ENCODE measurements around the gene ZNF738. TPM values are rescaled to one million over a fixed set of nuclear protein-coding genes. Genes with fewer than 3 reads are reported as not detected.
A peak's percentile ranks its signal among the peaks of the same experiment; 100 is the strongest.

Gene ZNF738
- total RNA-seq, 1 experiment from 2014 or later, result 6.0 TPM

DNA sequence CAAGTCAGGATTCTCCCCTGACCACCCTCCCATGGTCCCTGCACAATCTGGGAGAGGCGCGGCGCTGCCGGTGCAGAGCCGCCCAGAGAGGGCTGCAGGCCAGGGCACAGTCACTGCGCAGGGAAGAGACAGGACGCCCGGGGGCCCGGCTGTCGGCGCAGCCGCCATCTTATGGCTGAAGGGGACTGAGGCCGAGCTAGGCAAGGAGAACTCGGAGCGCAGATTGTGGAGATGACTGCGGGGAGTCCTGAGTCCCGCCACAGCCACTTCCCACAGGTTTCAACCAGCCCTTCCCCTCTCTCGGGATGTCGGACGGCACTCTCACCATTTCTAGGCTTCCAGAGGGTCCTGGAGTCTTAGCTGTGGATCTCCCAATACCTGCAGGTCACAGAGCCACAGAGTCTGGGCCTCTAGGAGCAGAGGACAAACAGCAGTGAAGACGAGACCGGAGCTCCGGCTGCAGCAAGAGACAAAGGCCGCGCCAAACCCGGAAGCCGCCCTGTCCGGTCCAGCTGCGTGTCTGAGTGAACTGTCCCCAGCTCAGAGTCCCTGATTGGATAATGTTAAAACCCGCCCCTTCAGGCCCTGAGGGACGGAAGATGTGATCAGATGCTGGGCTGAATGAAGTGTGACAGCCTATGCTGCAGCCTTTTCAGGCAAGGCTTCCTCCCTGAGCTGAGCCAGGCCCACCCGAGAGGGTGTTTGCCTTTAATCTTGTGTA lies 29.8 kb upstream of the ZNF738 start, which contains the start of gene ZNF708:
ZNF708 (minus strand) TSS at position 526 of the 721 bp plus-strand sequence; CDS start at position 328, 198 bp downstream.
- POLR2A ChIA-PET, result interaction anchor here (0.8 to 1.7 kb wide), 7 partner anchors 11 to 439 kb away, joined by 3 to 8 read pairs (median 4); partner anchors contain the start of genes ZNF100, ZNF430 and ZNF738
- peak; percentile 99 for ATAC-seq
- TF ChIP-seq, protein P1, sequence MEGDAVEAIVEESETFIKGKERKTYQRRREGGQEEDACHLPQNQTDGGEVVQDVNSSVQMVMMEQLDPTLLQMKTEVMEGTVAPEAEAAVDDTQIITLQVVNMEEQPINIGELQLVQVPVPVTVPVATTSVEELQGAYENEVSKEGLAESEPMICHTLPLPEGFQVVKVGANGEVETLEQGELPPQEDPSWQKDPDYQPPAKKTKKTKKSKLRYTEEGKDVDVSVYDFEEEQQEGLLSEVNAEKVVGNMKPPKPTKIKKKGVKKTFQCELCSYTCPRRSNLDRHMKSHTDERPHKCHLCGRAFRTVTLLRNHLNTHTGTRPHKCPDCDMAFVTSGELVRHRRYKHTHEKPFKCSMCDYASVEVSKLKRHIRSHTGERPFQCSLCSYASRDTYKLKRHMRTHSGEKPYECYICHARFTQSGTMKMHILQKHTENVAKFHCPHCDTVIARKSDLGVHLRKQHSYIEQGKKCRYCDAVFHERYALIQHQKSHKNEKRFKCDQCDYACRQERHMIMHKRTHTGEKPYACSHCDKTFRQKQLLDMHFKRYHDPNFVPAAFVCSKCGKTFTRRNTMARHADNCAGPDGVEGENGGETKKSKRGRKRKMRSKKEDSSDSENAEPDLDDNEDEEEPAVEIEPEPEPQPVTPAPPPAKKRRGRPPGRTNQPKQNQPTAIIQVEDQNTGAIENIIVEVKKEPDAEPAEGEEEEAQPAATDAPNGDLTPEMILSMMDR (IDR thresholded peaks at IDR 0.05 in 2 of 3, conservative IDR thresholded peaks at IDR 0.05 in 1 of 3; ENCODE audit: borderline replicate concordance in 1 of 3, insufficient read depth in 1 of 3, low read depth in 2 of 3, low read length in 2 of 3), result no peak
- TF ChIP-seq ZNF274 (IDR thresholded peaks at IDR 0.05; ENCODE audit: low read depth, low read length), result no peak
- TF ChIP-seq, protein P2, sequence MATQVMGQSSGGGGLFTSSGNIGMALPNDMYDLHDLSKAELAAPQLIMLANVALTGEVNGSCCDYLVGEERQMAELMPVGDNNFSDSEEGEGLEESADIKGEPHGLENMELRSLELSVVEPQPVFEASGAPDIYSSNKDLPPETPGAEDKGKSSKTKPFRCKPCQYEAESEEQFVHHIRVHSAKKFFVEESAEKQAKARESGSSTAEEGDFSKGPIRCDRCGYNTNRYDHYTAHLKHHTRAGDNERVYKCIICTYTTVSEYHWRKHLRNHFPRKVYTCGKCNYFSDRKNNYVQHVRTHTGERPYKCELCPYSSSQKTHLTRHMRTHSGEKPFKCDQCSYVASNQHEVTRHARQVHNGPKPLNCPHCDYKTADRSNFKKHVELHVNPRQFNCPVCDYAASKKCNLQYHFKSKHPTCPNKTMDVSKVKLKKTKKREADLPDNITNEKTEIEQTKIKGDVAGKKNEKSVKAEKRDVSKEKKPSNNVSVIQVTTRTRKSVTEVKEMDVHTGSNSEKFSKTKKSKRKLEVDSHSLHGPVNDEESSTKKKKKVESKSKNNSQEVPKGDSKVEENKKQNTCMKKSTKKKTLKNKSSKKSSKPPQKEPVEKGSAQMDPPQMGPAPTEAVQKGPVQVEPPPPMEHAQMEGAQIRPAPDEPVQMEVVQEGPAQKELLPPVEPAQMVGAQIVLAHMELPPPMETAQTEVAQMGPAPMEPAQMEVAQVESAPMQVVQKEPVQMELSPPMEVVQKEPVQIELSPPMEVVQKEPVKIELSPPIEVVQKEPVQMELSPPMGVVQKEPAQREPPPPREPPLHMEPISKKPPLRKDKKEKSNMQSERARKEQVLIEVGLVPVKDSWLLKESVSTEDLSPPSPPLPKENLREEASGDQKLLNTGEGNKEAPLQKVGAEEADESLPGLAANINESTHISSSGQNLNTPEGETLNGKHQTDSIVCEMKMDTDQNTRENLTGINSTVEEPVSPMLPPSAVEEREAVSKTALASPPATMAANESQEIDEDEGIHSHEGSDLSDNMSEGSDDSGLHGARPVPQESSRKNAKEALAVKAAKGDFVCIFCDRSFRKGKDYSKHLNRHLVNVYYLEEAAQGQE (IDR thresholded peaks at IDR 0.05; ENCODE audit: low read depth), result no peak
- TF ChIP-seq, protein P3, sequence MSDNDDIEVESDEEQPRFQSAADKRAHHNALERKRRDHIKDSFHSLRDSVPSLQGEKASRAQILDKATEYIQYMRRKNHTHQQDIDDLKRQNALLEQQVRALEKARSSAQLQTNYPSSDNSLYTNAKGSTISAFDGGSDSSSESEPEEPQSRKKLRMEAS (IDR thresholded peaks at IDR 0.05), result no peak
- TF ChIP-seq JUND (IDR thresholded peaks at IDR 0.05), result no peak
- TF ChIP-seq, protein P4, sequence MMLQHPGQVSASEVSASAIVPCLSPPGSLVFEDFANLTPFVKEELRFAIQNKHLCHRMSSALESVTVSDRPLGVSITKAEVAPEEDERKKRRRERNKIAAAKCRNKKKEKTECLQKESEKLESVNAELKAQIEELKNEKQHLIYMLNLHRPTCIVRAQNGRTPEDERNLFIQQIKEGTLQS (IDR thresholded peaks at IDR 0.05), result no peak
- peak; percentile 17; the same call in 1 of the 2 replicates for TF ChIP-seq SRF (IDR thresholded peaks at IDR 0.05; ENCODE audit: low read depth)
- TF ChIP-seq RAD21 (IDR thresholded peaks at IDR 0.05; ENCODE audit: low read depth), result no peak
- no peak for TF ChIP-seq EGR1 (IDR thresholded peaks at IDR 0.05; ENCODE audit: low read depth)
- TF ChIP-seq FOSL1 (IDR thresholded peaks at IDR 0.05; ENCODE audit: low read depth), result no peak
- TF ChIP-seq CEBPB (IDR thresholded peaks at IDR 0.05; ENCODE audit: low read depth), result no peak
- peak; percentile 26; the same call in 1 of the 2 replicates for TF ChIP-seq SIN3A (IDR thresholded peaks at IDR 0.05; ENCODE audit: low read depth)
- TF ChIP-seq SP1 (IDR thresholded peaks at IDR 0.05; ENCODE audit: low read depth), result no peak
- peak; percentile 87 for TF ChIP-seq ELF1 (IDR thresholded peaks at IDR 0.05; ENCODE audit: borderline replicate concordance, low read depth)
- TF ChIP-seq YY1 (IDR thresholded peaks at IDR 0.05; ENCODE audit: extremely low read depth, insufficient replicate concordance, low read depth, low read length), result peak; percentile 20
- peak; percentile 81 for TF ChIP-seq POLR2A (IDR thresholded peaks at IDR 0.05; ENCODE audit: borderline replicate concordance, extremely low read depth, insufficient read depth, insufficient read length)
- TF ChIP-seq CBX3 (IDR thresholded peaks at IDR 0.05; ENCODE audit: low read depth), result no peak
- TF ChIP-seq POLR2AphosphoS5 (IDR thresholded peaks at IDR 0.05; ENCODE audit: low read depth, low read length), result peak; percentile 79
- TF ChIP-seq EZH2 (IDR thresholded peaks at IDR 0.05), result no peak
- TF ChIP-seq ZFX (IDR thresholded peaks at IDR 0.05), result peak; percentile 72
- TF ChIP-seq EZH2phosphoT487 (IDR thresholded peaks at IDR 0.05; ENCODE audit: borderline replicate concordance), result no peak

More for the DNA sequence above, 29.8 kb upstream of the ZNF738 start, which contains the start of gene ZNF708:
- Histone ChIP-seq H3K9me3 (ENCODE audit: control insufficient read depth in 1 of 2, insufficient read depth in 1 of 2, low read depth in 1 of 2, low read length in 2 of 2) (peaks cover 0 to 4% of the 10 kb centered on the region in 2 experiments; a peak in 2 of 4 replicates), H3K4me2 (ENCODE audit: low read length) (peak within 1 kb of the TSS; percentile 73), H3K27ac (ENCODE audit: low read depth, low read length) (peak within 1 kb of the TSS; percentile 65), H3K4me3 (replicated peaks in 1 of 2; ENCODE audit: low read depth in 1 of 2, low read length in 2 of 2) (peak within 1 kb of the TSS; percentile 72 to 76), H3K9me2 (ENCODE audit: insufficient read depth) (no peaks in the 10 kb centered on the region), H3K79me2 (ENCODE audit: insufficient read depth, low read length) (peaks cover 26% of the 10 kb centered on the region), H2AFZ (ENCODE audit: low read depth, low read length, poor library complexity, severe bottlenecking) (peak within 1 kb of the TSS; percentile 58), H4K20me1 (ENCODE audit: insufficient read depth) (no peaks in the 10 kb centered on the region), H3K9ac (ENCODE audit: low read length) (peak within 1 kb of the TSS; percentile 75), H3K27me3 (ENCODE audit: insufficient read depth, low read length) (no peaks in the 10 kb centered on the region), H3K4me1 (ENCODE audit: control insufficient read depth in 1 of 2, insufficient read depth in 2 of 2, low read length in 2 of 2) (peaks cover 6% of the 10 kb centered on the region in 2 experiments; a peak in 3 of 4 replicates), H3K36me3 (ENCODE audit: control insufficient read depth in 1 of 2, insufficient read depth in 2 of 2, low read length in 2 of 2) (peaks cover 0 to 10% of the 10 kb centered on the region in 2 experiments; a peak in 2 of 4 replicates)
- intact Hi-C loops (cut with micrococcal nuclease), result no loop called here
- ChIA-PET RAD21 (ENCODE audit: low non-redundant PET in 1 of 2, low total read pairs in 2 of 2, uncharacterized antibody in 2 of 2, unreplicated experiment in 2 of 2) (interaction anchor here in 1 of 2 experiments (0.6 kb wide), 1 partner anchor 32 kb away, joined by 3 read pairs; no protein-coding TSS in a partner anchor), CTCF (no interaction called here)
- BruUV-seq (replicated peaks), result no TSS peak
- peak; percentile 84 for DNase-seq (ENCODE audit: low read depth, low spot score)

Data from HCT116 (cell line).